Stomach (tissue), 4 donors: ENCODE data around the gene NLRX1.

Experiments used
- CTCF ChIP-seq, 7 experiments: fragments of 450-650 bp in 4 of 7; fragments of 200-600 bp in 3 of 7; sonication (generic) in 3 of 7; IDR thresholded peaks; one replicate each; pipeline ENCODE4 v1.5.1; 2016 to 2019; ENCODE audit warnings: antibody characterized with exemption in 7 of 7, control low read depth in 2 of 7, mild to moderate bottlenecking in 1 of 7
- EP300 ChIP-seq: sonication (generic); formaldehyde crosslinking; IDR thresholded peaks from one replicate; pipeline ENCODE4 v1.6.1; 2017; ENCODE audit warnings: antibody characterized with exemption
- POLR2AphosphoS5 ChIP-seq, 3 donors: sonication (generic); formaldehyde crosslinking; IDR thresholded peaks; one replicate each; pipeline ENCODE4 v1.6.1; 2016; ENCODE audit warnings: antibody characterized with exemption in 3 of 3

GRCh38 chr11:119205080-119205479 is 36.6 kb downstream of the NLRX1 start:
- no peak for TF ChIP-seq CTCF (IDR thresholded peaks at IDR 0.05)
- TF ChIP-seq EP300 = no peak
- no peak for TF ChIP-seq POLR2AphosphoS5 (IDR thresholded peaks at IDR 0.05)
